IPS-18c (cell line): ENCODE measurements around the gene TMED9.
"Not testable (repeated sequence)": the region's sequence is repeated elsewhere in the genome, so short reads cannot be mapped to it uniquely, and the experiment has no call there.

Experiments used
- H3K4me3 ChIP-seq: 2 replicates; pipeline ENCODE4 v1.7.0; 2013; ENCODE audit warnings: low read depth, mild to moderate bottlenecking, low read length, moderate library complexity; ENCODE audit not compliant: insufficient read depth
- H3K9me3 ChIP-seq: one replicate; pipeline ENCODE4 v1.6.1; 2013; ENCODE audit warnings: mild to moderate bottlenecking, low read length, moderate library complexity; ENCODE audit not compliant: control insufficient read depth, insufficient read depth

TMED9 gene

DNA sequence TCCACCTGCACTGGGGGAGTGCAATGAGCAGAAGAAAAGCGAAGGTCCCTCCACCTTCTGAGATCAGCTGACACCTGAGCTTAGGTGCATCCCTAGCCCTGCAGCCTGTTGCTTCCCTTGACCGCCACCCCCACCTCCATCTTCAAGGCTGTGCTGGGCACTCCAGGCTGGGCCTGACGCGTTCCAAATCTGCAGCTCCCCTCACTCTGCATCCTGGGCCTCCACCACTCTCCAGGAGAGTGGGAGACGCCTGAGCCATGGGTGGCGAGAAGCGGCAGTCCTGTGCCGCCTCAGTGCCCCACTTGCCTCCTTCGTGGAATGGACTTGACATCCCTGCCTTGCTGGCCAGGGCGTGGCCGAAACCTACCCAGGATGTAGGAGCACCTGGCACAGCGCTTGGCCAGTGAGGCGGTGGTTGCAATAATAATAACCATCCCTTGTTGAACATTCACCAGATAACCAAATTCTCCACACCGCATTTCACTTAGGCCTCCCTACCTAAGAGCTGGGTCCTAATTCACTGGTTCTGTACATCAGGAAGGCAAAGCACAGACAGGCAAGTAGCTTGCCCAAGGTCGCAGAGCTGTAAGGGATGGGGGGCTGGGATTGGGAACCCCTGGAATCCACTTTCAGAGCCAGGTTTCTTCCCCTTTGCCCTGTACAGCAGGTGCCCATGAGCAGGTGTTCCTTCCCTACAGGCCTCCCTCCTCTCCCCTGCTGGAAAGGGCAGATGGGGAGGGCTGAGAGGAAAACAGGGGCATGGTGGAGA is 19.6 kb downstream of the TMED9 start:
- Histone ChIP-seq H3K4me3 (no peak overlapping the region), H3K9me3 (no peaks in the 10 kb centered on the region)

DNA sequence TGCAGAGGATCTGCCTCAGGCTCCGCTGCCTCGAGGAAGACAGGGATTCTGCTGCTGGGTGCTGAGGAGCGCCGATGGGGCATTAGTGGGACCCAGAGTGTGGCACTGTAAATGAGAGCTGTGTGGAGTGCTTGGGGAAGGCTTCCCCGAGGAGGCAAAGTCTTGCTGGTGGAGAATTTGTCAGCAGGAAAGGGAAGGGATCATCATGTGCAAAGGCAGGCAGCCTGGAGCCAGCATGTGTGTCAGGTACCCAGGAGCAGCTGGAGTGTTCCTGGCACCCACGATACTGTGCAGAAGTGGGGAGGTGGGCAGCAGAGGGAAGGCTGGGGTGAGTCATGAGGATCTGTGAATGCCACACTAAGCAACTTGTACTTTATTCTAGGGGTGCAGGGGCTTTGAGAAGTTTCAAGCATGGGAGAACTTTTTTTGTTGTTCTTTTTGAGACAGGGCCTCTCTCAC is 20.2 kb downstream of the TMED9 start:
- Histone ChIP-seq H3K4me3 (no peak overlapping the region), H3K9me3 (no peaks in the 10 kb centered on the region)

DNA sequence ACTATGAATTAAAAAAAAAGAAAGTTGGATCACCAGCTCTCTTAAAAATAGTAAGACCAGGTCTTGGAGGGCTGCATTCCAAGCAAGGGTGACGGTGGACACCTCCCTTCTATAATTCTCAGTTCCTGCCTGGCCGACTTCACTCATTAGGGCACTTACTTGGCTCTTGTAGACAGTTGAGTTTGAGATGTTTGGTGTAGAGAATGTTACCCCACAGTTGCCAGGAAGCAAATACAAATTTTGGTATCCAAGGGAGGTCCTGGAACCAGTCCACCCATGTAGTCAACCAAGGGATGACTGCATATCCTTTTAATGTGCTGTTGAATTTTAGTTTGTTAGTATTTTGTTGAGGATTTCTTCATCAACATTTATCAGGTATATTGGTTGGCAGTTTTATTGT is 28.6 kb downstream of the TMED9 start:
- H3K4me3 ChIP-seq, result no peak overlapping the region
- no peaks in the 10 kb centered on the region for H3K9me3 ChIP-seq

DNA sequence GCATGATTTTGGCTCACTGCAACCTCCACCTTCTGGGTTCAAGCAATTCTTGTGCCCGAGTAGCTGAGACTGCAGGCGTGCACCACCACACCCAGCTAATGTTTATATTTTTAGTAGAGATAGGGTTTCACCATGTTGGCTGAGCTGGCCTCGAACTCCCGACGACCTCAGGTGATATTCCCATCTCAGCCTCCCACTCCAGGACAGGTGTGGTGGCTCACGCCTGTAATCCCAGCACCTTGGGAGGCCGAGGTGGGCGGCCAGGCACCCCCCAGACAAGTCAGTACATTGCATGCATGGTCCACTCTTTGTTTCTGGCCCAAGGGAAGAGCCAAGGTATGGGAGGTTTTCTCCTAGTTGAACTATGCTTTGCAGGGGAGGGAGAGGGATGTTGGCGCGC is 32.2 kb downstream of the TMED9 start:
- not testable (repeated sequence) for H3K4me3 ChIP-seq, H3K9me3 ChIP-seq

DNA sequence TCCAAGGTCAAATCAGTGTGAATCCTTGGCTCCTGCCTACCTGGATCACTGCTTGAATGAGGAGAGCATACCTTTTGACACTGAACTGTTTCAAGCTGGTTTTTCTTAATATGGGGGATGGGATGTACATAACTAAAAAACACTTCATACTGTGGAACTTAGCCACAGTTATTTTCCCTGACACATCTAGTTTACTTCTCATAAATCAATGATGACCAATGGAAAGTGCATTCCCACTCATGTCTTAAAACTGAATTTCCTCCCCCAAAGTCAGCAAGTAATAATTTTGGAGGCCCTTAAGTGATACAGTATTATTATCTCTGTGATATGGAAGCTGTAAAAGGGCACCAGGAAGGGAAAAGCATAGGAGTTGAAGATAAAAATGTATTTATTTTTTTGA is 38.2 kb downstream of the TMED9 start:
- H3K4me3 ChIP-seq, H3K9me3 ChIP-seq: not testable (repeated sequence)

DNA sequence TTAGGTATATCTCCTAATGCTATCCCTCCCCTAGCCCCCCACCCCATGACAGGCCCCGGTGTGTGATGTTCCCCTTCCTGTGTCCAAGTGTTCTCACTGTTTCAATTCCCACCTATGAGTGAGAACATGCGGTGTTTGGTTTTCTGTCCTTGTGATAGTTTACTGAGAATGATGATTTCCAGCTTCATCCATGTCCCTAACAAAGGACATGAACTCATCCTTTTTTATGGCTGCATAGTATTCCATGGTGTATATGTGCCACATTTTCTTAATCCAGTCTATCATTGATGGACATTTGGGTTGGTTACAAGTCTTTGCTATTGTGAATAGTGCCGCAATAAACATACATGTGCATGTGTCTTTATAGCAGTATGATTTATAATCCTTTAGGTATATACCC is 42.9 kb downstream of the TMED9 start:
- H3K4me3 ChIP-seq, H3K9me3 ChIP-seq: not testable (repeated sequence)

DNA sequence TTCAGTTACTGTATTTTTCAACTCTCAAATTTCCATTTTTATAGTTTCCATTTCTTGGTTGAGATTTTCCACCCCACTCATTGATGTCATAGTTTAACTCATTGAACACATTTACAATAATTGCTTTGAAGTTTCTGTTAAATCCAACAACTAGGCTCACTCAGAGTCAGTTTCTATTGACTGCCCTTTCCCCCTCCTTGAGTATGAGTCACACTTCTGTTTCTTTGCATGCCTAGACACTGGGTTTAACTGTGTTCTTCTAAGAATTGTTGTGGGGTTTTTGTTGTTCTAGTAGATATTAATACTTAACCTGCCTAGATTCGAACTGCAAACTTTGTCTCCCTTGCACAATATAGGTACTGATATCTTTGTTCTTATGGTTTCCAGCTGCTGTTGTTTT is 53.5 kb downstream of the TMED9 start:
- not testable (repeated sequence) for H3K9me3 ChIP-seq, H3K4me3 ChIP-seq
